ENCODE data around the gene TAS2R60. TPM values are rescaled to one million over a fixed set of nuclear protein-coding genes. Genes with fewer than 3 reads are reported as not detected.
"Not testable (repeated sequence)": the region's sequence is repeated elsewhere in the genome, so short reads cannot be mapped to it uniquely, and the experiment has no call there.

The TAS2R60 gene
- total RNA-seq, 1 experiment from 2014 or later, result not detected

DNA sequence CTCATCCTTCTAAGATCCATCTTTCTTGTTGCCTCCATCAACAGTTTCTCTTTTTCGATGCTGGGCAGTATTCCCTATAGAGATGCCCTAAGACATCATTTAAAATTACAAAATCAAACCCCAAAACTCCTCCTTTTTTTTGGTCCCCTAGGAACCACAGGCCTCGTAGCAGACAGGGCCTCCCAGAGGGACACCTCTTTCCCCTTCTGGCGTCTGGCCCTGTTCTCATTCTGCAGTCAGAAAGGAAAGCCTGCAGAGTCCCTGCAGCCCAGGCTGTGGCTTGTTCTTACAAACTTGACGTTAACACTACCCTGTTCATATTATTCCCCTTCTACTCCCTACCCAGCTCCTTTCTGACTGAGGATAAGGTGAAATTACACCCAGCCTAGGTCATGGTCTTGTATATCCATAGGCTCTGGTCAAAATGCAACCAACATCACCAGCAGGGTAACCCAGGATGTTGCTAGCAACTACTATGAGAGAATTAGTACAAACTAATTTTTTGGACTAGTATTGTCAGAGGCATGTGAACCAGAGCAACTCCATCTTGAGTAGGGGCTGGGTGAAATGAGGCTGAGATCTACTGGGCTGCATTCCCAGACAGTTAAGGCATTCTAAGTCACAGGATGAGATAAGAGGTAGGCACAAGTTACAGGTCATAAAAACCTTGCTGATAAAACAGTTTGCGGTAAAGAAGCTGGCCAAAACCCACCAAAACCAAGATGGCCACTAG lies 31.1 kb upstream of the TAS2R60 start:
- Histone ChIP-seq H3K9me3 (ENCODE audit: low read depth, low read length, poor library complexity, severe bottlenecking) (no peaks in the 10 kb centered on the region), H3K4me3 (ENCODE audit: low read depth, low read length, poor library complexity, severe bottlenecking) (no peak overlapping the region), H3K4me1 (ENCODE audit: insufficient read depth, low read length, poor library complexity, severe bottlenecking) (peaks cover 21% of the 10 kb centered on the region), H3K27ac (ENCODE audit: low read depth, low read length, poor library complexity, severe bottlenecking) (no peak overlapping the region), H3K36me3 (ENCODE audit: insufficient read depth, low read length, poor library complexity, severe bottlenecking) (no peaks in the 10 kb centered on the region), H3K27me3 (replicated peaks; ENCODE audit: insufficient read depth, low read depth, low read length, poor library complexity) (no peaks in the 10 kb centered on the region)
- intact Hi-C loops (cut with micrococcal nuclease; ENCODE audit: unreplicated experiment), result no loop called here
- CTCF ChIA-PET, result no interaction called here
- DNase-seq (ENCODE audit: low spot score), result no peak
- TF ChIP-seq EZH2 (IDR thresholded peaks at IDR 0.05; ENCODE audit: borderline replicate concordance, low read depth, low read length, poor library complexity, severe bottlenecking), result no peak
- TF ChIP-seq, protein P1, sequence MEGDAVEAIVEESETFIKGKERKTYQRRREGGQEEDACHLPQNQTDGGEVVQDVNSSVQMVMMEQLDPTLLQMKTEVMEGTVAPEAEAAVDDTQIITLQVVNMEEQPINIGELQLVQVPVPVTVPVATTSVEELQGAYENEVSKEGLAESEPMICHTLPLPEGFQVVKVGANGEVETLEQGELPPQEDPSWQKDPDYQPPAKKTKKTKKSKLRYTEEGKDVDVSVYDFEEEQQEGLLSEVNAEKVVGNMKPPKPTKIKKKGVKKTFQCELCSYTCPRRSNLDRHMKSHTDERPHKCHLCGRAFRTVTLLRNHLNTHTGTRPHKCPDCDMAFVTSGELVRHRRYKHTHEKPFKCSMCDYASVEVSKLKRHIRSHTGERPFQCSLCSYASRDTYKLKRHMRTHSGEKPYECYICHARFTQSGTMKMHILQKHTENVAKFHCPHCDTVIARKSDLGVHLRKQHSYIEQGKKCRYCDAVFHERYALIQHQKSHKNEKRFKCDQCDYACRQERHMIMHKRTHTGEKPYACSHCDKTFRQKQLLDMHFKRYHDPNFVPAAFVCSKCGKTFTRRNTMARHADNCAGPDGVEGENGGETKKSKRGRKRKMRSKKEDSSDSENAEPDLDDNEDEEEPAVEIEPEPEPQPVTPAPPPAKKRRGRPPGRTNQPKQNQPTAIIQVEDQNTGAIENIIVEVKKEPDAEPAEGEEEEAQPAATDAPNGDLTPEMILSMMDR (conservative IDR thresholded peaks at IDR 0.05; ENCODE audit: low read depth, low read length), result no peak
- BruUV-seq (replicated peaks), result no TSS peak
- POLR2A ChIA-PET (ENCODE audit: low non-redundant PET), result no interaction called here

DNA sequence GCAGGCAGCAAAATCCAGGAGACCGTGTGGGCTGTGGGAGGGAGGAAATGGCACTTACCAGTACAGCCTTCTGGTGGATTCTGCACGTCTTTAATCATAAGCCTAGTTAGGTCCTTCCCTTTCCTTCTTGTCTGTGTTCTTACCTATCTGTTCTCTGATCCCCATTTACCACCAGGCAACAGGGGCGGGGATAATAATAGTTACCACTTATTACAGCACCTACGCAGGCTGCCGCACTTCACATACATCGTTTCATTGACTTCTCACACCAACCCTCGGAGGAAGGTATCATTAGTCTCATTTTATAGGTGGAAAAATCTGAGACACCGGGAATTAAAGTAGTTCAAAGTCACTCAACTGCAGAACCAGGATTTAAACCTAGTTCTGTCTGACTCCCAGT lies 30.1 kb upstream of the TAS2R60 start:
- CTCF ChIA-PET, result no interaction called here
- Histone ChIP-seq H3K27ac (ENCODE audit: low read depth, low read length, poor library complexity, severe bottlenecking) (no peak overlapping the region), H3K4me1 (ENCODE audit: insufficient read depth, low read length, poor library complexity, severe bottlenecking) (peaks cover 12% of the 10 kb centered on the region), H3K4me3 (ENCODE audit: low read depth, low read length, poor library complexity, severe bottlenecking) (no peak overlapping the region), H3K27me3 (replicated peaks; ENCODE audit: insufficient read depth, low read depth, low read length, poor library complexity) (no peaks in the 10 kb centered on the region), H3K36me3 (ENCODE audit: insufficient read depth, low read length, poor library complexity, severe bottlenecking) (no peaks in the 10 kb centered on the region), H3K9me3 (ENCODE audit: low read depth, low read length, poor library complexity, severe bottlenecking) (no peaks in the 10 kb centered on the region)
- no TSS peak for BruUV-seq (replicated peaks)
- POLR2A ChIA-PET (ENCODE audit: low non-redundant PET), result no interaction called here
- intact Hi-C loops (cut with micrococcal nuclease; ENCODE audit: unreplicated experiment), result no loop called here
- TF ChIP-seq EZH2 (IDR thresholded peaks at IDR 0.05; ENCODE audit: borderline replicate concordance, low read depth, low read length, poor library complexity, severe bottlenecking), result no peak
- TF ChIP-seq, protein P1 (conservative IDR thresholded peaks at IDR 0.05; ENCODE audit: low read depth, low read length), result no peak
- DNase-seq (ENCODE audit: low spot score), result no peak

DNA sequence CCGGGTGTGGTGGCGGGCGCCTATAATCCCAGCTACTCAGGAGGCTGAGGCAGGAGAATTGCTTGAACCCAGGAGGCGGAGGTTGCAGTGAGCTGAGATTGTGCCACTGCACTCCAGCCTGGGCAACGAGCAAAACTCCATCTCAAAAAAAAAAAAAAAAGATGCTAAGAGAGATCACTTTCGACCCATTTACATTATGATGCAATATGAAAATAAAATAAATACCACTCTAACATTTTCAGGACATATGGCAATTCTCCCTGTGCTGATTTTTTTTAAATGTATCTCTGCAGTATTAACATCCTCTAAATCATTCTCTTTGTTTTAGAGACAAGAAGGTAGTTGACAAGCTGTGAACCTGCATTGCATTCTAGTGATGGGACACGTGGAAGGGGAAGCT lies 28.0 kb upstream of the TAS2R60 start:
- intact Hi-C loops (cut with micrococcal nuclease; ENCODE audit: unreplicated experiment), result loop anchor here (5.0 kb wide), 1 partner anchor 108 kb away; no protein-coding TSS in a partner anchor
- CTCF ChIA-PET, result interaction anchor here (0.7 to 1.6 kb wide), 2 partner anchors 35 to 55 kb away, joined by 3 to 19 read pairs; no protein-coding TSS in a partner anchor
- H3K9me3 ChIP-seq (ENCODE audit: low read depth, low read length, poor library complexity, severe bottlenecking); H3K27me3 ChIP-seq (replicated peaks; ENCODE audit: insufficient read depth, low read depth, low read length, poor library complexity); BruUV-seq (replicated peaks); H3K4me3 ChIP-seq (ENCODE audit: low read depth, low read length, poor library complexity, severe bottlenecking); H3K27ac ChIP-seq (ENCODE audit: low read depth, low read length, poor library complexity, severe bottlenecking); DNase-seq (ENCODE audit: low spot score); H3K36me3 ChIP-seq (ENCODE audit: insufficient read depth, low read length, poor library complexity, severe bottlenecking); POLR2A ChIA-PET (ENCODE audit: low non-redundant PET): not testable (repeated sequence)
- peaks cover 11% of the 10 kb centered on the region for H3K4me1 ChIP-seq (ENCODE audit: insufficient read depth, low read length, poor library complexity, severe bottlenecking)

All from A673 (cell line).